C4-2B (cell line): ENCODE data around the gene SEPTIN5.

Source experiments
- H3K27ac ChIP-seq: fragments of 450-650 bp; 2 replicates; pipeline ENCODE4 v1.5.1; 2017
- CTCF ChIP-seq: fragments of 450-650 bp; conservative IDR thresholded peaks from 2 replicates; pipeline ENCODE4 v1.5.1; 2017; ENCODE audit warnings: mild to moderate bottlenecking
- ZFX ChIP-seq: fragments of 450-650 bp; IDR thresholded peaks from 2 replicates; pipeline ENCODE4 v1.6.1; 2017

SEPTIN5 gene

GRCh38 chr22:19770349-19771220 lies 56.3 kb downstream of the SEPTIN5 start:
- TF ChIP-seq CTCF (no peak), ZFX (no peak)
- H3K27ac ChIP-seq, result no peak overlapping the region

- no peak overlapping the region for H3K27ac ChIP-seq
- TF ChIP-seq CTCF, result no peak
- no peak for TF ChIP-seq ZFX
Observed at GRCh38 chr22:19772422-19772672, 58.0 kb downstream of the SEPTIN5 start.
